ENCODE results near the gene TYRO3. TPM values are rescaled to one million over a fixed set of nuclear protein-coding genes. Genes with fewer than 3 reads are reported as not detected.
"Not testable (repeated sequence)": the region's sequence is repeated elsewhere in the genome, so short reads cannot be mapped to it uniquely, and the experiment has no call there.

Gene TYRO3
- total RNA-seq, 2 experiments from 2014 or later: 1.2 to 3.7 TPM

DNA sequence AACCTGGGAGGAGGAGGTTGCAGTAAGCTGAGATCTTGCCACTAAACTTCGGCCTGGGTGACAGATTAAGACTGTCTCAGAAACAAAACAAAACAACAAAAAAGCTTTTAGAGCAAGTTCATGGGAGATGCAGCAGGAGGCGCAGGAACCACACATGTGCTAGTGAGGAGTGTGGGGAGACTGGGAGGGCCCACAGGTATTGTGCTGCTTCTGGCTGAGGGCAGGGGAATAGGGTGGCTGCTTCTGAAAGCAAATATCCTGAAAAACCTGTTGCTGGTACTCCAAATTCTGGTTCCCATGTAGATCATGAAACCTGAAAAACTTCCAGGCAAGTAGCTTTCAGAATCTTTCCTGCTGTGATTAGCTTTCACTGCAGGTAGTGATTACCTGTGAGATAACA, 22.1 kb downstream of the TYRO3 start:
- no peak for DNase-seq
- Mint-ChIP-seq H3K4me1 (ENCODE audit: low read depth) (peaks cover 6% of the 10 kb centered on the region), H3K36me3 (ENCODE audit: low read depth) (no peaks in the 10 kb centered on the region), H3K9me3 (no peaks in the 10 kb centered on the region), H3K27ac (no peak overlapping the region), H3K4me3 (no peak overlapping the region), H3K27me3 (ENCODE audit: low read depth) (peaks cover 23% of the 10 kb centered on the region)
- intact Hi-C loops (cut with micrococcal nuclease): loop anchor here (1.0 kb wide), 1 partner anchor 115 kb away; no protein-coding TSS in a partner anchor
- CTCF ChIA-PET: interaction anchor here (0.9 to 1.9 kb wide), 2 partner anchors 23 to 676 kb away, joined by 3 to 5 read pairs; no protein-coding TSS in a partner anchor

- CTCF ChIA-PET: interaction anchor here (0.7 kb wide), 1 partner anchor 64 kb away, joined by 3 read pairs; no protein-coding TSS in a partner anchor
- H3K4me3 Mint-ChIP-seq: no peak overlapping the region
- no peak for DNase-seq
- no peak overlapping the region for H3K27ac Mint-ChIP-seq
- H3K27me3 Mint-ChIP-seq (ENCODE audit: low read depth): peaks cover 23% of the 10 kb centered on the region
- peaks cover 6% of the 10 kb centered on the region for H3K4me1 Mint-ChIP-seq (ENCODE audit: low read depth)
- H3K9me3 Mint-ChIP-seq: no peaks in the 10 kb centered on the region
- intact Hi-C loops (cut with micrococcal nuclease): no loop called here
- H3K36me3 Mint-ChIP-seq (ENCODE audit: low read depth): no peaks in the 10 kb centered on the region
These were observed 24.8 kb downstream of the TYRO3 start for GRCh38 chr15:41583795-41584194.

DNA sequence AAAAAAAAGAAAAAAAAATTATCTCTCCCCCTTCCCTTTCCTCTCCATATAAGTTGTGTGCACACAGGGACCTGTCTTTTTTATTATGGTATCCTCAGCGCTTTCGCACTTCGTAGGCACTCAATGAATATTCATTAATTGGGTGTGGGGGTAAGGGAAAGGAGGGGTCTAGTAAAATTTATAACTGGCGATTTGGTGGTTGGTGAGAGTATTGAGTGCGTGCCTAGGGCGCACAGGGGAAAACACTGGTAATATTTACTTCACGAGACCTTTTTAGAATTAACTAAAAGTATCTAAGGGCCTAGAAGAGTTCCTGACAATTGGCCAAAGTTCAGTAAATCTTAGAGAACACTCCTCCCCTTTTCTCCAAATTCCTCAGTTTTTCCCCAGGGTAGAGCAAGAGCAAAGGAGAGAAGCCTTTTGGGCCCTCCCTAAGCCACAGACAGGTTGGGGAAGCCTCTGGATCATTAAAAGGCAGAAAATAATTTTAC, 25.7 kb downstream of the TYRO3 start:
- H3K27ac Mint-ChIP-seq: no peak overlapping the region
- peaks cover 23% of the 10 kb centered on the region for H3K27me3 Mint-ChIP-seq (ENCODE audit: low read depth)
- no peak for DNase-seq
- peaks cover 6% of the 10 kb centered on the region for H3K4me1 Mint-ChIP-seq (ENCODE audit: low read depth)
- H3K36me3 Mint-ChIP-seq (ENCODE audit: low read depth): no peaks in the 10 kb centered on the region
- CTCF ChIA-PET: interaction anchor here (0.7 to 1.8 kb wide), 4 partner anchors 22 to 154 kb away, joined by 3 to 8 read pairs (median 3); partner anchors contain the start of gene RPAP1
- no peaks in the 10 kb centered on the region for H3K9me3 Mint-ChIP-seq
- H3K4me3 Mint-ChIP-seq: peak overlapping the region; percentile 49
- intact Hi-C loops (cut with micrococcal nuclease): no loop called here

GRCh38 chr15:41585127-41586047, 26.4 kb downstream of the TYRO3 start:
- peak; percentile 44 for DNase-seq
- intact Hi-C loops (cut with micrococcal nuclease): no loop called here
- Mint-ChIP-seq H3K4me1 (ENCODE audit: low read depth) (peaks cover 6% of the 10 kb centered on the region), H3K36me3 (ENCODE audit: low read depth) (no peaks in the 10 kb centered on the region), H3K4me3 (peak overlapping the region; percentile 50), H3K27ac (no peak overlapping the region), H3K27me3 (ENCODE audit: low read depth) (peaks cover 23% of the 10 kb centered on the region), H3K9me3 (no peaks in the 10 kb centered on the region)
- CTCF ChIA-PET: interaction anchor here (0.6 to 1.8 kb wide), 10 partner anchors 18 to 189 kb away, joined by 3 to 8 read pairs (median 4); partner anchors contain the start of genes MAPKBP1 and RPAP1

GRCh38 chr15:41586531-41587282, 27.7 kb downstream of the TYRO3 start:
- intact Hi-C loops (cut with micrococcal nuclease); H3K4me1 Mint-ChIP-seq (ENCODE audit: low read depth); H3K27ac Mint-ChIP-seq; H3K4me3 Mint-ChIP-seq; H3K9me3 Mint-ChIP-seq; H3K36me3 Mint-ChIP-seq (ENCODE audit: low read depth); DNase-seq: not testable (repeated sequence)
- CTCF ChIA-PET: interaction anchor here (1.0 to 1.8 kb wide), 3 partner anchors 24 to 120 kb away, joined by 3 to 8 read pairs (median 5); no protein-coding TSS in a partner anchor
- peaks cover 20% of the 10 kb centered on the region for H3K27me3 Mint-ChIP-seq (ENCODE audit: low read depth)

DNA sequence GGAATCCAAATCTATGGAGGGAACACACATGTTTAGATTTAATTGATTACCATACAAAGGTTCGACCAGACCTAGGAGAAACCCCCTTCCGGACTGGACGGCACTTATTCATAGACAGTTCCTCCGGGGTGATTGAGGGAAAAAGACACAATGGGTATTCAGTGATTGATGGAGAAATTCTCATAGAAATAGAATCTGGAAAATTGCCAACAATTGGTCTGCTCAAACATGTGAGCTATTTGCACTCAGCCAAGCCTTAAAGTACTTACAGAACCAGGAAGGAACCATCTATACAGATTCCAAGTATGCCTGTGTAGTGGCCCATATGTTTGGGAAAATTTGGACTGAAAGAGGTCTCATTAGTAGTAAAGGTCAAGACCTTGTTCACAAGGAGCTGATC, 30.0 kb downstream of the TYRO3 start:
- H3K27me3 Mint-ChIP-seq (ENCODE audit: low read depth); H3K27ac Mint-ChIP-seq; H3K4me3 Mint-ChIP-seq; H3K36me3 Mint-ChIP-seq (ENCODE audit: low read depth); H3K4me1 Mint-ChIP-seq (ENCODE audit: low read depth); H3K9me3 Mint-ChIP-seq; intact Hi-C loops (cut with micrococcal nuclease); DNase-seq: not testable (repeated sequence)
- CTCF ChIA-PET: interaction anchor here (0.6 to 1.7 kb wide), 2 partner anchors 15 to 188 kb away, joined by 4 to 6 read pairs; no protein-coding TSS in a partner anchor

DNA sequence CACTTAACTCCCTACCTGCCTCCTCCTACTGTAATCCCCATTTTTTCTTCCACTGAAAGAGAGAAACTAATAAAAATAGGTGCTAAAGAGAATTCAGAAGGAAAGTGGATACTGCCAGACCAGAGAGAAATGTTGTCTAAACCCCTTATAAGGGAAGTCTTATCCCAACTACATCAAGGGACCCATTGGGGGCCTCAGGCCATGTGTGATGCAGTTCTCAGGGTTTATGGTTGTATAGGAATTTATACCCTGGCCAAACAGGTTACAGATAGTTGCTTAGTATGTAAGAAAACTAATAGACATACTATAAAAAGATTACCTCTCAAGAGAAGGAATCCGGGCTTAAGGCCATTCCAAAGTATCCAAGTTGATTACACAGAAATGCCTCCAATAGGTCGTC, 30.6 kb downstream of the TYRO3 start:
- CTCF ChIA-PET: interaction anchor here (0.6 to 1.7 kb wide), 2 partner anchors 14 to 187 kb away, joined by 4 to 6 read pairs; no protein-coding TSS in a partner anchor
- H3K27ac Mint-ChIP-seq; H3K27me3 Mint-ChIP-seq (ENCODE audit: low read depth); DNase-seq; H3K4me3 Mint-ChIP-seq; H3K9me3 Mint-ChIP-seq; H3K4me1 Mint-ChIP-seq (ENCODE audit: low read depth); intact Hi-C loops (cut with micrococcal nuclease); H3K36me3 Mint-ChIP-seq (ENCODE audit: low read depth): not testable (repeated sequence)

- H3K27me3 Mint-ChIP-seq (ENCODE audit: low read depth); H3K27ac Mint-ChIP-seq; intact Hi-C loops (cut with micrococcal nuclease); H3K36me3 Mint-ChIP-seq (ENCODE audit: low read depth); DNase-seq; H3K4me3 Mint-ChIP-seq; H3K9me3 Mint-ChIP-seq; H3K4me1 Mint-ChIP-seq (ENCODE audit: low read depth): not testable (repeated sequence)
- CTCF ChIA-PET: interaction anchor here (0.6 to 1.1 kb wide), 5 partner anchors 28 to 246 kb away, joined by 3 to 8 read pairs (median 4); no protein-coding TSS in a partner anchor
These were observed 32.2 kb downstream of the TYRO3 start for GRCh38 chr15:41591217-41591616.

DNA sequence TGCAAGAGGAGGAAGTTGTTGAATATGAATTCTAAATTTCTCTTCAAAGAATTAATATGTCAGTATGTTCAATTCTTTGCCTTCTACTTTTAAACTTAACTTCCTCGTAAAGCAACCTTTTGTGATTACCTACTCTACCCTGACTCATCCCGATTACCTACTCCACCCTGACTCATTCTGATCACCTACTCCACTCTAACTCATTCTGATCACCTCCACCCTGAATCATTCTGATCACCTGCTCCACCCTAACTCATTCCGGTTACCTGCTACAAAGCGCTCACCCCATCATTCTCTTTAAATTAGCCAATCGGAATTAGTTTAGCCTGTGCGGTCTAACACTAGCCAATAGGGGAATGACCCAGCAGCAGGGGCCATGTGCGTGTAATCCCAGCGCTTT, 33.7 kb downstream of the TYRO3 start:
- DNase-seq; intact Hi-C loops (cut with micrococcal nuclease); H3K27me3 Mint-ChIP-seq (ENCODE audit: low read depth); H3K4me1 Mint-ChIP-seq (ENCODE audit: low read depth); H3K4me3 Mint-ChIP-seq; H3K9me3 Mint-ChIP-seq; CTCF ChIA-PET; H3K36me3 Mint-ChIP-seq (ENCODE audit: low read depth); H3K27ac Mint-ChIP-seq: not testable (repeated sequence)

DNA sequence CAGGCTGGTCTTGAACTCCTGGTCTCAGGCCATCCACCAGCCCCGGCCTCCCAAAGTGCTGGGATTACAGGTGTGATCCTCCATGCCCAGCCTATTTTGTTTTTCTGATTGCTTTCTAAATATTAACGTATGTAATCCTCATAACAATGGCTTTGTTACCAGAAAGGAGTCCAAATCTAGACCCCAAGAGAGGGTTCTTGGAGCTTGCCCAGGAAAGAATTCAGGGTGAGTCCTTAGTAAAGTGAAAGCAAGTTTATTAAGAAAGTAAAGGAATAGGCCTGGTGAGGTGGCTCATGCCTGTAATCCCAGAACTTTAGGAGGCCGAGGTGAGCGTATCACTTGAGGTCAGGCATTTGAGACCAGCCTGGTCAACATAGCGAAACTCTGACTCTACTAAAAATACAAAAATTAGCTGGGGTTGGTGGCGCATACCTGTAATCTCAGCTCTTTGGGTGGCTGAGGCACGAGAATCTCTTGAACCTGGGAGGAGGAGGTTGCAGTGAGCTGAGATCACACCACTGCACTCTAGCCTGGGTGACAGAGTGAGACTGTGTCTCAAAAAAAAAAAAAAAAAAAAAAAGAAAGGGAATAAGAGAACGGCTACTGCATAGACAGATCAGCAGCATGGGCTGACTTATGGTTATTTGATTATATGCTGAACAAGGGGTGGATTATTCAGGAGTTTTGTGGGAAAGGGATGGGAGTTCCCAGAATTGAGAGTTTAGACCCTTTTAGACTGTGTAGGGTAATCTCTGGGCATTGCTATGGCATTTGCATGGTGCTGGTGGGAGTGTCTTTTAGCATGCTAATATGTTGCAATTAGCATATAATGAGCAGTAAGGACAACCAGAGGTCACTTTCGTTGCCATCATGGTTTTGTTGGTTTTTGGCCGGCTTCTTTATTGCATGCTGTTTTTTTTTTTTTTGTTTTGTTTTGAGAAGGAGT, 36.1 kb downstream of the TYRO3 start:
- Mint-ChIP-seq H3K27ac (no peak overlapping the region), H3K4me3 (no peak overlapping the region), H3K9me3 (no peaks in the 10 kb centered on the region), H3K36me3 (ENCODE audit: low read depth) (no peaks in the 10 kb centered on the region), H3K27me3 (ENCODE audit: low read depth) (peaks cover 2% of the 10 kb centered on the region), H3K4me1 (ENCODE audit: low read depth) (no peaks in the 10 kb centered on the region)
- DNase-seq: no peak
- CTCF ChIA-PET: interaction anchor here (0.6 to 1.8 kb wide), 4 partner anchors 8 to 216 kb away, joined by 3 to 8 read pairs (median 4); no protein-coding TSS in a partner anchor
- intact Hi-C loops (cut with micrococcal nuclease): no loop called here

DNA sequence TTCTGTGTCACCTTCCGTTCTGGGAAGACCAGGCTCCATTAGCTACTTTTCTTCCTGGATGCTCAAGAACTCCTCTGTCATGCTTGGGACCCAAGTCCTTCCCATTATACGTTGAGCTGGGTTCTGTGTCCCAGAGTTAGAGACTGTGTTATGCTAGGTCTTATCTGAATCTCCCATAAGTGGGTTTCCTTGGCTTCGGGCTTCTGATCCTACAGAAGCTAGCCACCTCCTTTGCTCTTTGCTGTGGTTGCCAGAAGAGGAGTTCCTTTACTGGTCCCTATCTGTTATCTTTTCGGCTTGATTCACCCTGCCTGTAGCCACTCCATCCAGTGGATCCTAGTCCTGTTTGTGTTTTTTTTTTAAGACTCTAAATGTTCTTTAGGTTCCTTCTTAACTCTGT, 38.0 kb downstream of the TYRO3 start:
- H3K27me3 Mint-ChIP-seq (ENCODE audit: low read depth): peaks cover 2% of the 10 kb centered on the region
- intact Hi-C loops (cut with micrococcal nuclease): no loop called here
- no peak overlapping the region for H3K4me3 Mint-ChIP-seq
- H3K9me3 Mint-ChIP-seq: no peaks in the 10 kb centered on the region
- no peaks in the 10 kb centered on the region for H3K4me1 Mint-ChIP-seq (ENCODE audit: low read depth)
- no peaks in the 10 kb centered on the region for H3K36me3 Mint-ChIP-seq (ENCODE audit: low read depth)
- DNase-seq: no peak
- CTCF ChIA-PET: no interaction called here
- H3K27ac Mint-ChIP-seq: no peak overlapping the region
